GM12873 (cell line): ENCODE data around the gene SLC25A42.

ENCODE experiments used
- TF ChIP-seq, protein P1 (sequence below): IDR thresholded peaks from 2 replicates; pipeline ENCODE4 v1.5.1; 2012; ENCODE audit warnings: low read depth, mild to moderate bottlenecking, moderate library complexity, low read length, control low read depth; ENCODE audit not compliant: insufficient read depth; ENCODE audit errors: missing control alignments

The SLC25A42 gene

DNA sequence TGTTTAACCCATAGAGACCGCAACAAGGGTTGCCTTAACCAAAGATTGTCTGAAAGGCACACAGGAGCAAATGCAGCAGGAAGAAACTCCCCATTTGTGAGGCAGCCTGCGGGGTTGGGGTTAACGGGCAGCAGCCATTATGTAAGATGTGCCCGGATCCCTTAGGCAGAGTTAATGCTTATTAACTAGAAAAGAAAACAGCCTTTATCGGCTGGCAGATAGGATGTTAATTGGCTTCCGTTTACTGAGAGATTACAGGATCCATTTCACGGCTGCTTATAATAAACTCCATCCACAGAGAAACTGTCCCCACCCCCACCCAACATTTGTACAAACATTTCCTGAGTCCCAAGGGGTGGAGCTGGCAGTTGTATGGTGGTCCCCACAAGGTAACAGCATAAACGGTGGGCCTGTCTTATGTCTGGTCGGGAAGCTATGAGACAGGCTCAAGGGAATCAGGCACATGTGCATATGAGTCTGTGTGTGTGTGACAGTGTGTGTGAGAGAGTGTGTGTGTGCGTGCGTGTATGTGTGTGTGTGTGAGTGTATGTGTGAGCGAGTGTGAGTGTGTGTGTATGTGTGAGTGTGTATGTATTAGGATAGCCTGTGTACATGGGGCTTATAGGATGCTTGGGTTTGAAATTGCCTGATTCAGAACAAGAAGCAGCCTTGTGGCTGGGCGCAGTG, 10.5 kb downstream of the SLC25A42 start:
- TF ChIP-seq, protein P1, sequence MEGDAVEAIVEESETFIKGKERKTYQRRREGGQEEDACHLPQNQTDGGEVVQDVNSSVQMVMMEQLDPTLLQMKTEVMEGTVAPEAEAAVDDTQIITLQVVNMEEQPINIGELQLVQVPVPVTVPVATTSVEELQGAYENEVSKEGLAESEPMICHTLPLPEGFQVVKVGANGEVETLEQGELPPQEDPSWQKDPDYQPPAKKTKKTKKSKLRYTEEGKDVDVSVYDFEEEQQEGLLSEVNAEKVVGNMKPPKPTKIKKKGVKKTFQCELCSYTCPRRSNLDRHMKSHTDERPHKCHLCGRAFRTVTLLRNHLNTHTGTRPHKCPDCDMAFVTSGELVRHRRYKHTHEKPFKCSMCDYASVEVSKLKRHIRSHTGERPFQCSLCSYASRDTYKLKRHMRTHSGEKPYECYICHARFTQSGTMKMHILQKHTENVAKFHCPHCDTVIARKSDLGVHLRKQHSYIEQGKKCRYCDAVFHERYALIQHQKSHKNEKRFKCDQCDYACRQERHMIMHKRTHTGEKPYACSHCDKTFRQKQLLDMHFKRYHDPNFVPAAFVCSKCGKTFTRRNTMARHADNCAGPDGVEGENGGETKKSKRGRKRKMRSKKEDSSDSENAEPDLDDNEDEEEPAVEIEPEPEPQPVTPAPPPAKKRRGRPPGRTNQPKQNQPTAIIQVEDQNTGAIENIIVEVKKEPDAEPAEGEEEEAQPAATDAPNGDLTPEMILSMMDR = no peak

DNA sequence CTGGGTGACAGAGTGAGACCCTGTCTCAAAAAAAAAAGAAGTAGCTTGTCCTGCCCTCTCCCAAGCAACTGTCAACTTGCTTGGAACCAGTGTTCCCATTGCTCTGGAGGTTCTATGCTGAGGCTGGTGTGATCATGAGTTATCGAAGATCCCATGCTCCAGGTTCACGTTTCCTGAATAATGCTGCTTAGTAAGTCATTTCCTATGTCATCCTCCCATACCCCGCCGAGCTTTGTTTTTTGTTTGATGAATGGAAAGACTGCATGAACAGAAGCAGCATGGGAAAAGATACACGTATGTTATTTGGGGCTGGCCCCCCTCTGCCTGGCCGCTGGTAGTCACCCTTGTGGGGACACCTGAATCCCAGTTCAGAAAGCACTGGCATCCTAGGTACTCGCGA, 11.3 kb downstream of the SLC25A42 start:
- TF ChIP-seq, protein P1 = no peak

DNA sequence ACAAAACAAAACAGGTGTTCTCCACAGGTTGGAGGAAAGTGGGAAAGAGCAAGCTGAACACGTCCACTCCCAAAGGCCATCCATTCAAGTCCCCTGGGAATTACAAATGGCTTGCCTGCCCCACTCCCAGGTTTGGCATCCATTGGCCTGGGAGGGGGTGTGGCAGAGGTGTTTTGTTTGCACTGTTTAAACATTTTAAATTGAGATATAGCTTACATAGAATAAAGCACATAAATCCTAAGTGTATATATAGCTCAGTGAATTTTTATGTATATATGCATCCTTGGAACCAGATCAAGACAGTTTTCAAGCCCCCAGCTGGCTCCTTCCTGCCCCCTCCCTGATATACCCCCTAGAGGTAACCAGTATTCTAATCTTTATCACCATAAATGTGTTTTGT, 12.7 kb downstream of the SLC25A42 start:
- TF ChIP-seq, protein P1 = no peak

DNA sequence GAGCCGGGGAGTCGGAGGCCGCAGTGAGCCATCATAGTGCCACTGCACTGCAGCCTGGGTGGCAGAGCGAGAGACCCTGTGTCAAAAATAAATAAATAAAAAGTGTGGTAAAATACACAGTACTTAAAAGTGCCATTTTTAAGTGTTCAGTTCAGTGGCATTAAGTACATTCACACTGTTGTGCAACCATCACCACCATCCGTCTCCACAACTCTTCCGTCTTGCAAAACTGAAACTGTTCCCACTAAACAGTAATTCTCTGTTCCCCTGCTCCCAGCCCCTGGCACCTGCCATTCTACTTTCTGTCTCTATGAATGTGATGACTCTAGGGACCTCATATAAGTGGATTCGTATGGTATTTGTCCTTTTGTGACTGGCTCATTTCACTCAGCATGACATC, 13.3 kb downstream of the SLC25A42 start:
- TF ChIP-seq, protein P1 = no peak

DNA sequence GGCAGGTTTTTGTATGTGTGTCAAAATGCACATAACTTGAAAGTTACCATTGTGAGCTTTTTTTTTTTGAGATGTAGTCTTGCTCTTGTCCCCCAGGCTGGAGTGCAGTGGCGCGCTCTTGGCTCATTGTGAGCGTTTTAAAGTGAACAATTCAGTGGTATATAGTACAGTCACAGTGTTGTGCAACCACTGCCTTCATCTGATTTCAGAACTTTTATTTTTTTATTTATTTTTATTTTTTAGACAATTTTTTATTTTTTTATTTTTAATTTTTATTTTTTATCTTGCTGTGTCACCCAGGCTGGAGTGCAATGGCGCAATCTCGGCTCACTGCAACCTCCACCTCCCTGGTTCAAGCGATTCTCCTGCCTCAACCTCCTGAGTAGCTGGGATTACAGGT, 15.0 kb downstream of the SLC25A42 start:
- TF ChIP-seq, protein P1 = no peak

DNA sequence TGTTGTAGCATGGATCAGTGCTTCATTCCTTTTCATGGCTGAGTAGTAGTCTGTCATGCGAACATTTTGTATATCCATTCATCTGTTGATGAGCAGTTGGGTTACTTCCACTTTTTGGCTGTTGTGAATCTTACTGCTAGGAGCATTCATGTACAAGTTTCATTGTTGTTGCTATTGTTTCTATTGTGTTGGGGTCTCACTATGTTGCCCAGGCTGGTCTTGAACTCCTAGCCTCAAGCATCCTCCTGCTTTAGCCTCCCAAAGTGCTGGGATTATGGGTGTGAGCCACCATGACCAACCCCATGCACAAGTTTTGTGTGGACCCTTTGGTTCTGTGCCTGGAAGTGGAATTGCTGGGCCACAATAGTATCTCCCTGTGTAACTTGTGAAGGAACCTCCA, 15.8 kb downstream of the SLC25A42 start:
- TF ChIP-seq, protein P1 = no peak

DNA sequence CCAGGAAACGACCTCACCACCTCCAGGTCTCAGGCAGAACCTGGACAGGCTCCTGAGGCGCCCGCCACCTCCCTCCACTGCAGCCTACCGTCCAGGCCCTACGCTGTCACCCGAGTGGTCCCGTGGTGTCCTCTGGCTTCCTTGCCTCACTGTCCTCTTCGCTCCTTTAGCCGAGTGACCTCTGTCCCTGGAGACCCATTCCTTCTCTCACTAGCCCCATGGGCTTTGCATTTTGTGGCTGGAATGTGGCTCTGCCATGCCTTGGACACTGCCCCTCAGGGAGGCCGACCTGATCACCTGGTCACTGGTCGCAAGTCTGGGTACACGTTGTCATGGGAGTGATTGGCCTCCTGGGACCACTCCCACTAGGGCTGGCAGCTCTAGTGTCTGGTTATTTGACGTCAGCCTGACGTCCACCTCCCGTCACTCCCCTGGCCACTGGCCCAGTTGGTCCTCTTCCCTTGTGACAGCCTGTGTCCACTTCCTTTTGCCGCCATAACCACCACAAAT, 17.9 kb downstream of the SLC25A42 start:
- TF ChIP-seq, protein P1 = no peak
